Measurements from ENCODE around the gene SF3B2. TPM values are rescaled to one million over a fixed set of nuclear protein-coding genes. Genes with fewer than 3 reads are reported as not detected.

SF3B2 gene
- total RNA-seq, 1 experiment from 2014 or later: 300 TPM

- DNase-seq (ENCODE audit: low read depth, low spot score): no peak
- H3K4me1 ChIP-seq (ENCODE audit: control insufficient read depth in 1 of 2, insufficient read depth in 2 of 2, low read length in 2 of 2): no peaks in the 10 kb centered on the region
- no peak overlapping the region for H3K27ac ChIP-seq (ENCODE audit: low read depth, low read length)
- H3K9ac ChIP-seq (ENCODE audit: low read length): no peak overlapping the region
- BruUV-seq (replicated peaks): no TSS peak
- H3K27me3 ChIP-seq (ENCODE audit: insufficient read depth, low read length): no peaks in the 10 kb centered on the region
- CTCF ChIA-PET: no interaction called here
- no peaks in the 10 kb centered on the region for H4K20me1 ChIP-seq (ENCODE audit: insufficient read depth)
- RAD21 ChIA-PET (ENCODE audit: low non-redundant PET in 1 of 2, low total read pairs in 2 of 2, uncharacterized antibody in 2 of 2, unreplicated experiment in 2 of 2): no interaction called here
- H2AFZ ChIP-seq (ENCODE audit: low read depth, low read length, poor library complexity, severe bottlenecking): no peak overlapping the region
- no peak for ATAC-seq
- no peaks in the 10 kb centered on the region for H3K36me3 ChIP-seq (ENCODE audit: control insufficient read depth in 1 of 2, insufficient read depth in 2 of 2, low read length in 2 of 2)
- H3K4me2 ChIP-seq (ENCODE audit: low read length): no peak overlapping the region
- intact Hi-C loops (cut with micrococcal nuclease): no loop called here
- TF ChIP-seq EGR1 (IDR thresholded peaks at IDR 0.05; ENCODE audit: low read depth): no peak
- no peak for TF ChIP-seq EZH2phosphoT487 (IDR thresholded peaks at IDR 0.05; ENCODE audit: borderline replicate concordance)
- no peak for TF ChIP-seq EZH2 (IDR thresholded peaks at IDR 0.05)
- TF ChIP-seq, protein P1, sequence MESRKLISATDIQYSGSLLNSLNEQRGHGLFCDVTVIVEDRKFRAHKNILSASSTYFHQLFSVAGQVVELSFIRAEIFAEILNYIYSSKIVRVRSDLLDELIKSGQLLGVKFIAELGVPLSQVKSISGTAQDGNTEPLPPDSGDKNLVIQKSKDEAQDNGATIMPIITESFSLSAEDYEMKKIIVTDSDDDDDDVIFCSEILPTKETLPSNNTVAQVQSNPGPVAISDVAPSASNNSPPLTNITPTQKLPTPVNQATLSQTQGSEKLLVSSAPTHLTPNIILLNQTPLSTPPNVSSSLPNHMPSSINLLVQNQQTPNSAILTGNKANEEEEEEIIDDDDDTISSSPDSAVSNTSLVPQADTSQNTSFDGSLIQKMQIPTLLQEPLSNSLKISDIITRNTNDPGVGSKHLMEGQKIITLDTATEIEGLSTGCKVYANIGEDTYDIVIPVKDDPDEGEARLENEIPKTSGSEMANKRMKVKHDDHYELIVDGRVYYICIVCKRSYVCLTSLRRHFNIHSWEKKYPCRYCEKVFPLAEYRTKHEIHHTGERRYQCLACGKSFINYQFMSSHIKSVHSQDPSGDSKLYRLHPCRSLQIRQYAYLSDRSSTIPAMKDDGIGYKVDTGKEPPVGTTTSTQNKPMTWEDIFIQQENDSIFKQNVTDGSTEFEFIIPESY (IDR thresholded peaks at IDR 0.05; ENCODE audit: extremely low read depth, insufficient replicate concordance, low read length): no peak
- no peak for TF ChIP-seq SP1 (IDR thresholded peaks at IDR 0.05; ENCODE audit: low read depth)
- TF ChIP-seq ZFX (IDR thresholded peaks at IDR 0.05): no peak
- TF ChIP-seq FOSL1 (IDR thresholded peaks at IDR 0.05; ENCODE audit: low read depth): no peak
- no peak for TF ChIP-seq POLR2A (IDR thresholded peaks at IDR 0.05; ENCODE audit: borderline replicate concordance, extremely low read depth, insufficient read depth, insufficient read length)
- no peak for TF ChIP-seq ZNF274 (IDR thresholded peaks at IDR 0.05; ENCODE audit: low read depth, low read length)
- no peak for TF ChIP-seq JUND (IDR thresholded peaks at IDR 0.05)
- TF ChIP-seq YY1 (IDR thresholded peaks at IDR 0.05; ENCODE audit: extremely low read depth, insufficient replicate concordance, low read depth, low read length): no peak
- TF ChIP-seq CBX3 (IDR thresholded peaks at IDR 0.05; ENCODE audit: low read depth): no peak
- no peak for TF ChIP-seq SIN3A (IDR thresholded peaks at IDR 0.05; ENCODE audit: low read depth)
- TF ChIP-seq, protein P2, sequence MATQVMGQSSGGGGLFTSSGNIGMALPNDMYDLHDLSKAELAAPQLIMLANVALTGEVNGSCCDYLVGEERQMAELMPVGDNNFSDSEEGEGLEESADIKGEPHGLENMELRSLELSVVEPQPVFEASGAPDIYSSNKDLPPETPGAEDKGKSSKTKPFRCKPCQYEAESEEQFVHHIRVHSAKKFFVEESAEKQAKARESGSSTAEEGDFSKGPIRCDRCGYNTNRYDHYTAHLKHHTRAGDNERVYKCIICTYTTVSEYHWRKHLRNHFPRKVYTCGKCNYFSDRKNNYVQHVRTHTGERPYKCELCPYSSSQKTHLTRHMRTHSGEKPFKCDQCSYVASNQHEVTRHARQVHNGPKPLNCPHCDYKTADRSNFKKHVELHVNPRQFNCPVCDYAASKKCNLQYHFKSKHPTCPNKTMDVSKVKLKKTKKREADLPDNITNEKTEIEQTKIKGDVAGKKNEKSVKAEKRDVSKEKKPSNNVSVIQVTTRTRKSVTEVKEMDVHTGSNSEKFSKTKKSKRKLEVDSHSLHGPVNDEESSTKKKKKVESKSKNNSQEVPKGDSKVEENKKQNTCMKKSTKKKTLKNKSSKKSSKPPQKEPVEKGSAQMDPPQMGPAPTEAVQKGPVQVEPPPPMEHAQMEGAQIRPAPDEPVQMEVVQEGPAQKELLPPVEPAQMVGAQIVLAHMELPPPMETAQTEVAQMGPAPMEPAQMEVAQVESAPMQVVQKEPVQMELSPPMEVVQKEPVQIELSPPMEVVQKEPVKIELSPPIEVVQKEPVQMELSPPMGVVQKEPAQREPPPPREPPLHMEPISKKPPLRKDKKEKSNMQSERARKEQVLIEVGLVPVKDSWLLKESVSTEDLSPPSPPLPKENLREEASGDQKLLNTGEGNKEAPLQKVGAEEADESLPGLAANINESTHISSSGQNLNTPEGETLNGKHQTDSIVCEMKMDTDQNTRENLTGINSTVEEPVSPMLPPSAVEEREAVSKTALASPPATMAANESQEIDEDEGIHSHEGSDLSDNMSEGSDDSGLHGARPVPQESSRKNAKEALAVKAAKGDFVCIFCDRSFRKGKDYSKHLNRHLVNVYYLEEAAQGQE (IDR thresholded peaks at IDR 0.05; ENCODE audit: low read depth): no peak
- POLR2A ChIA-PET: no interaction called here
- peaks cover 7% of the 10 kb centered on the region; the same call in 1 of the 2 replicates for H3K79me2 ChIP-seq (ENCODE audit: insufficient read depth, low read length)
- no peaks in the 10 kb centered on the region for H3K9me3 ChIP-seq (ENCODE audit: control insufficient read depth in 1 of 2, insufficient read depth in 1 of 2, low read depth in 1 of 2, low read length in 2 of 2)
- no peak overlapping the region for H3K4me3 ChIP-seq (replicated peaks in 1 of 2; ENCODE audit: low read depth in 1 of 2, low read length in 2 of 2)
- no peaks in the 10 kb centered on the region for H3K9me2 ChIP-seq (ENCODE audit: insufficient read depth)
Measured at GRCh38 chr11:66101066-66101464, 48.9 kb downstream of the SF3B2 start.
